Measurements from ENCODE around the gene FOXP3. TPM values are rescaled to one million over a fixed set of nuclear protein-coding genes. Genes with fewer than 3 reads are reported as not detected.
A peak's percentile ranks its signal among the peaks of the same experiment; 100 is the strongest.

FOXP3 gene
- total and polyA plus RNA-seq, 2 of the 8 experiments (the other 6 are each of a cell fraction or from before 2014, with no cell fraction given): 0.37 to 0.54 TPM

DNA sequence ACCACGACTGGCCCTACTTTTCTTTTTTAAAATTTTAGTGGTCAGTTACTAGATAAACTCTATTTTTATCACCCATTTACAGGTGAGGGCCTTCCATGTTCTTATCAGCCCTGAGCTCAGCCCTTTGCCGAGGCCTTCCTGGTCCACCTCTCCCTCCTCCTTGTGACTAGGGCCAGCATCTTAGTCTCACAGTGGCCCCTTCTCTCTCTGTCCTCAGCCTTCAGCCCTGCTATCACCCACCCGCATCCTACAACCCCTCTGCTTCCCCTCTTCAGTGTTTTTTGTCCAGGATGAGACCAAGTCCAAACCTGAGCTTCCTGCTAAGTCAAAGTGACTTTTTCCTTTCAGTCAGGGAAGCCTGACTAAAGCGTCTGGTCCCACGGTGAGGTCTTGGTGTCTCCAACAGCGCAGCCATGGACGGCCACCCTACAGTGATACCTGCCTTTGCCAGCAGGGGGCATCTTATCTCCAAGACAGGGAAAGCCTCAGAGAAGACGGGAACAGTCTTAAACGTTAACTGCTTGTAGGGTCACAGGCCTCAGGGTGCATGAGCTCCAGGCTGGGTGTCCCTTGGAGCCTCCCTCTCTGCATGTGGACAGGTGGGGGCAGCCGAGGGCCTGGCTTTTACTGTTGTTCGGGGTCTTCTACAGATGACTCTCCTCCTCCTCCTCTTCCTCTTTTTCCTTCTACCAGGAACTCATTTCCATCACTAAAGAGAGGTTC is 27.3 kb upstream of the FOXP3 start:
- no peaks in the 10 kb centered on the region for H3K36me3 ChIP-seq (ENCODE audit: control insufficient read depth in 2 of 4, insufficient read depth in 4 of 4, low read length in 3 of 4)
- no peak overlapping the region for H3K27ac ChIP-seq (ENCODE audit: low read depth, low read length)
- FAIRE-seq: no peak
- no peak overlapping the region for H4K5ac ChIP-seq (ENCODE audit: insufficient read length, low read depth, low read length)
- H3K14ac ChIP-seq (ENCODE audit: insufficient read length): no peak overlapping the region
- H2AK5ac ChIP-seq (ENCODE audit: low read depth, low read length): no peak overlapping the region
- no peak overlapping the region for H2BK12ac ChIP-seq (ENCODE audit: low read depth, low read length)
- no peak overlapping the region for H3K9ac ChIP-seq (replicated peaks in 1 of 4; ENCODE audit: extremely low read depth in 1 of 4, low read depth in 3 of 4, low read length in 3 of 4)
- no peak overlapping the region for H2BK15ac ChIP-seq (ENCODE audit: low read length)
- no peak overlapping the region for H3K4ac ChIP-seq (replicated peaks; ENCODE audit: insufficient read length, low read depth, low read length)
- H3K4me3 ChIP-seq (ENCODE audit: extremely low read depth in 1 of 4, insufficient read depth in 2 of 4, low read depth in 3 of 4, low read length in 4 of 4): no peak overlapping the region
- no peaks in the 10 kb centered on the region for H3K27me3 ChIP-seq (replicated peaks in 1 of 4; ENCODE audit: control insufficient read depth in 3 of 4, extremely low read depth in 1 of 4, insufficient read depth in 3 of 4, low read length in 3 of 4)
- POLR2A ChIA-PET (ENCODE audit: partially characterized antibody): interaction anchor here (0.7 to 0.9 kb wide), 2 partner anchors 16 to 221 kb away, joined by 3 read pairs; no protein-coding TSS in a partner anchor
- no peaks in the 10 kb centered on the region for H3K79me2 ChIP-seq (ENCODE audit: control insufficient read depth in 1 of 2, insufficient read depth in 2 of 2, low read length in 2 of 2)
- no peaks in the 10 kb centered on the region for H4K20me1 ChIP-seq (replicated peaks in 1 of 2; ENCODE audit: control insufficient read depth in 1 of 2, insufficient read depth in 2 of 2, low read length in 2 of 2)
- H3K23ac ChIP-seq (ENCODE audit: insufficient read length): no peak overlapping the region
- WGBS, 2 experiments (ENCODE audit: extremely low coverage in 1 of 2, insufficient coverage in 1 of 2, insufficient read length in 1 of 2, insufficient replicate concordance in 2 of 2, low coverage in 1 of 2, low lambda C conversion rate in 2 of 2, missing lambda C conversion rate in 1 of 2): 28% methylated on average over 8 of the region's 11 CpGs; no CpG with 5 or more reads in 1 of the 2 experiments
- H2AFZ ChIP-seq (ENCODE audit: low read length): no peak overlapping the region
- H3K4me2 ChIP-seq (ENCODE audit: insufficient read depth in 1 of 2, low read depth in 2 of 2, low read length in 2 of 2): no peak overlapping the region
- CTCF ChIA-PET (ENCODE audit: partially characterized antibody): interaction anchor here (0.9 to 1.9 kb wide), 12 partner anchors 11 to 550 kb away, joined by 3 to 7 read pairs (median 4); no protein-coding TSS in a partner anchor
- H2BK120ac ChIP-seq (replicated peaks; ENCODE audit: low read depth, low read length): no peak overlapping the region
- H3K23me2 ChIP-seq (ENCODE audit: low read depth, low read length): no peaks in the 10 kb centered on the region
- H2BK20ac ChIP-seq (ENCODE audit: low read length): no peak overlapping the region
- DNase-seq (ENCODE audit: low read depth in 1 of 2, low spot score in 2 of 2): peak; percentile 63 to 85
- H3K4me1 ChIP-seq (replicated peaks in 1 of 4; ENCODE audit: control insufficient read depth in 3 of 4, insufficient read depth in 4 of 4, low read length in 3 of 4): no peaks in the 10 kb centered on the region
- H4K91ac ChIP-seq (replicated peaks; ENCODE audit: insufficient read length, low read length): no peak overlapping the region
- H3K18ac ChIP-seq (ENCODE audit: extremely low read depth, low read length): no peak overlapping the region
- no peak overlapping the region for H2BK5ac ChIP-seq (ENCODE audit: low read depth, low read length)
- no peaks in the 10 kb centered on the region for H3K79me1 ChIP-seq (ENCODE audit: low read depth, low read length)
- H4K8ac ChIP-seq (ENCODE audit: extremely low read depth, insufficient read depth, low read length): peak overlapping the region; percentile 79; the same call in 1 of the 2 replicates
- H3K9me3 ChIP-seq (ENCODE audit: insufficient read depth in 2 of 2, low read depth in 1 of 2, low read length in 1 of 2): no peaks in the 10 kb centered on the region
- no peak overlapping the region for H3K56ac ChIP-seq (replicated peaks; ENCODE audit: insufficient read length, low read depth, low read length)
- TF ChIP-seq EZH2 (IDR thresholded peaks at IDR 0.05; ENCODE audit: low read depth, low read length, severe bottlenecking): no peak
- no peak for TF ChIP-seq NRF1 (IDR thresholded peaks at IDR 0.05; ENCODE audit: low read depth, low read length)
- no peak for TF ChIP-seq SIX5 (IDR thresholded peaks at IDR 0.05; ENCODE audit: low read depth, low read length)
- TF ChIP-seq SAP30 (IDR thresholded peaks at IDR 0.05; ENCODE audit: insufficient read depth, insufficient replicate concordance, low read length): no peak
- no peak for TF ChIP-seq SIN3A (conservative IDR thresholded peaks at IDR 0.05 in 1 of 2, IDR thresholded peaks at IDR 0.05 in 1 of 2; ENCODE audit: low read depth in 1 of 2, low read length in 2 of 2)
- TF ChIP-seq, protein P1, sequence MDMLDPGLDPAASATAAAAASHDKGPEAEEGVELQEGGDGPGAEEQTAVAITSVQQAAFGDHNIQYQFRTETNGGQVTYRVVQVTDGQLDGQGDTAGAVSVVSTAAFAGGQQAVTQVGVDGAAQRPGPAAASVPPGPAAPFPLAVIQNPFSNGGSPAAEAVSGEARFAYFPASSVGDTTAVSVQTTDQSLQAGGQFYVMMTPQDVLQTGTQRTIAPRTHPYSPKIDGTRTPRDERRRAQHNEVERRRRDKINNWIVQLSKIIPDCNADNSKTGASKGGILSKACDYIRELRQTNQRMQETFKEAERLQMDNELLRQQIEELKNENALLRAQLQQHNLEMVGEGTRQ (IDR thresholded peaks at IDR 0.05; ENCODE audit: low read length): no peak
- TF ChIP-seq ZNF274 (IDR thresholded peaks at IDR 0.05; ENCODE audit: borderline replicate concordance, extremely low read depth, low read length): no peak
- TF ChIP-seq JUND (IDR thresholded peaks at IDR 0.05; ENCODE audit: low read length): no peak
- no peak for TF ChIP-seq ASH2L (IDR thresholded peaks at IDR 0.05; ENCODE audit: low read length)
- TF ChIP-seq RAD21 (IDR thresholded peaks at IDR 0.05 in 1 of 2, conservative IDR thresholded peaks at IDR 0.05 in 1 of 2; ENCODE audit: low read depth in 2 of 2, low read length in 2 of 2): peak; percentile 74 to 84
- TF ChIP-seq YY1 (IDR thresholded peaks at IDR 0.05; ENCODE audit: low read depth, low read length): 0 out of 2 replicates have a peak, but pooled peaks have one; percentile 40

Data from H1 (cell line).